ENCODE measurements around the gene SLC2A4RG. TPM values are rescaled to one million over a fixed set of nuclear protein-coding genes. Genes with fewer than 3 reads are reported as not detected.

Gene SLC2A4RG
- total and polyA plus RNA-seq, 2 donors (not counting 3 experiments of a cell fraction or from before 2014, with no cell fraction given) = 41.7 to 69.4 TPM

DNA sequence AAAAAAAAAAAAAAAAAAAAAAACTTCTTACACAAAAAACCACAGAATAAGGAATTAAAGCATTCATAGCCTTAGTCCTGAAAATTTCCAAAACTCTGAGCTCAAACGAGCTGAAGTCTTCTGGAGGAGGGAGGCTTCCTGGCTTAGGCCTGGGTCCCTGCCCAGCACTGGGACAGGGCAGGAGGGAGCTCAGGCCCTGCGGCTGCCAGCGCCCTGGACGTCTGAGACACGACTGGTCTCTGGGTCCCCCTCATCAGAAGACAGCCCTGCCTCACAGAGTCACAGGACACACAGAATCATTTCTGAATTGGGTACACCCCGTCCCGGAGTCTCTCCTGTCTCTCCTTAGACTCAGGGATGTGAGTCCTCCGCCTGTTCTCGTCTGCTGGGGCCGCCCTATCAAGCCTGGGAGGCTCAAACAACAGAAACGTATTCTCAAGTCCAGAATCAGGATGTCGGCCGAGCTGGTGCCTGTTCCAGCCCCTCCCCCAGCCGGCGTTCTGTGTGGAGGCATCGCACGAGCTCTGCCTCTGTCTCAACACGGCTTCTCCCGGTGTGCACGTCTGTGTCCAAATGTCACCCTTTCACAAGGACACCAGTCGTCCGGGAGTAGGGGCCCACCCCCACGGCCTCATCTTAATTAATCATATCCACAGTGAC is 52.1 kb downstream of the SLC2A4RG start:
- dilution Hi-C loops (cut with MboI; ENCODE audit: extremely low pct_ligation_motif_present, low sequenced_read_pairs) = no loop called here
- ChIA-PET CTCF (interaction anchor here (0.7 to 1.5 kb wide), 5 partner anchors 9 to 210 kb away, joined by 3 to 7 read pairs (median 3); no protein-coding TSS in a partner anchor), POLR2A (no interaction called here)
- FAIRE-seq (no peak), DNase-seq (ENCODE audit: low read depth, low spot score) (no peak)
- Histone ChIP-seq H3K4me3 (replicated peaks in 1 of 3; ENCODE audit: insufficient read depth in 1 of 3, low read depth in 1 of 3, low read length in 3 of 3) (no peak overlapping the region), H3K4me1 (ENCODE audit: control insufficient read depth, extremely low read depth, insufficient read depth, low read length) (no peaks in the 10 kb centered on the region), H3K4me2 (ENCODE audit: insufficient read depth, low read length) (no peak overlapping the region), H3K9me3 (replicated peaks; ENCODE audit: control insufficient read depth, insufficient read depth, low read length) (no peaks in the 10 kb centered on the region), H3K9me1 (replicated peaks; ENCODE audit: control insufficient read depth, extremely low read depth, insufficient read depth, low read length) (no peaks in the 10 kb centered on the region), H3K9ac (replicated peaks; ENCODE audit: extremely low read depth, insufficient read depth, low read length) (no peak overlapping the region), H3K79me2 (ENCODE audit: control insufficient read depth, insufficient read depth, low read length) (no peaks in the 10 kb centered on the region), H2AFZ (ENCODE audit: low read depth, low read length) (peak overlapping the region; percentile 7), H3K27me3 (ENCODE audit: control insufficient read depth in 2 of 2, insufficient read depth in 2 of 2, low read length in 2 of 2) (no peaks in the 10 kb centered on the region), H3K36me3 (ENCODE audit: control insufficient read depth in 2 of 2, extremely low read depth in 1 of 2, insufficient read depth in 2 of 2, low read length in 2 of 2) (no peaks in the 10 kb centered on the region), H3K27ac (ENCODE audit: insufficient read depth, low read depth, low read length) (no peak overlapping the region), H4K20me1 (replicated peaks; ENCODE audit: control insufficient read depth, extremely low read depth, insufficient read depth, low read length) (no peaks in the 10 kb centered on the region)
- intact Hi-C loops (cut with micrococcal nuclease) = no loop called here
- BruUV-seq (replicated peaks) = no TSS peak
- TF ChIP-seq EZH2 (IDR thresholded peaks at IDR 0.05; ENCODE audit: borderline replicate concordance, low read depth, low read length, severe bottlenecking) = no peak
- no peak for TF ChIP-seq POLR2A (IDR thresholded peaks at IDR 0.05; ENCODE audit: low read depth, low read length)
- no peak for TF ChIP-seq JUN (IDR thresholded peaks at IDR 0.05; ENCODE audit: borderline replicate concordance, insufficient read depth, insufficient read length, low read depth)
- no peak for TF ChIP-seq FOS (IDR thresholded peaks at IDR 0.05; ENCODE audit: borderline replicate concordance, insufficient read depth, low read length)
- no peak for TF ChIP-seq POLR2AphosphoS5 (IDR thresholded peaks at IDR 0.05; ENCODE audit: insufficient read depth, low read depth, low read length)
- TF ChIP-seq GATA2 (IDR thresholded peaks at IDR 0.05; ENCODE audit: insufficient read depth, insufficient read length, low read depth, low read length) = no peak
- TF ChIP-seq MAX (IDR thresholded peaks at IDR 0.05; ENCODE audit: insufficient read depth, insufficient read length) = no peak

DNA sequence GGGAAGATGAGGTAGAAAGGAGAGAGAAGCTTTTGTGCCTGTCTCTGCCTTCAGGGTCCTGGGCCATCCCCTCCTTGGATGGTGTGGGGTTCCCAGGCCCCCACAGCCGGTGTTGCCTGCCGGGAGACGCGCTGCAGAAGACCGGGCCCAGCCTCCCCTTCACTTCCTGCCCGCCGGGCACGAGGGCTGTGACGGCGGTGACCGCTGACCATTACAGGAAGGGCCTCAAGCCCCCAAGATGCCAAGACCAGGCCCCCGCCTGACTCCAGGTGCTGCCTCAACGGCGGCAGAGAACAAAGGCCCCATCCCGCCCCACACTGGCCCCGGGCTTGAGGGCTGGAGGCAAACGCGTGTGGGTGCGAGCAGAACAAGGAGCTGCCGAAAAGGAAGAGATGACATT is 53.3 kb downstream of the SLC2A4RG start:
- BruUV-seq (replicated peaks) = no TSS peak
- H3K9me1 ChIP-seq (replicated peaks; ENCODE audit: control insufficient read depth, extremely low read depth, insufficient read depth, low read length) = no peaks in the 10 kb centered on the region
- no peaks in the 10 kb centered on the region for H3K4me1 ChIP-seq (ENCODE audit: control insufficient read depth, extremely low read depth, insufficient read depth, low read length)
- no peaks in the 10 kb centered on the region for H3K79me2 ChIP-seq (ENCODE audit: control insufficient read depth, insufficient read depth, low read length)
- CTCF ChIA-PET = interaction anchor here (1.5 kb wide), 1 partner anchor 8 kb away, joined by 3 read pairs; no protein-coding TSS in a partner anchor
- FAIRE-seq (no peak), DNase-seq (ENCODE audit: low read depth, low spot score) (no peak)
- H3K9me3 ChIP-seq (replicated peaks; ENCODE audit: control insufficient read depth, insufficient read depth, low read length) = no peaks in the 10 kb centered on the region
- no peaks in the 10 kb centered on the region for H3K27me3 ChIP-seq (ENCODE audit: control insufficient read depth in 2 of 2, insufficient read depth in 2 of 2, low read length in 2 of 2)
- no peaks in the 10 kb centered on the region for H4K20me1 ChIP-seq (replicated peaks; ENCODE audit: control insufficient read depth, extremely low read depth, insufficient read depth, low read length)
- dilution Hi-C loops (cut with MboI; ENCODE audit: extremely low pct_ligation_motif_present, low sequenced_read_pairs) (no loop called here), intact Hi-C loops (cut with micrococcal nuclease) (no loop called here)
- no peaks in the 10 kb centered on the region for H3K36me3 ChIP-seq (ENCODE audit: control insufficient read depth in 2 of 2, extremely low read depth in 1 of 2, insufficient read depth in 2 of 2, low read length in 2 of 2)
- no peak overlapping the region for H3K27ac ChIP-seq (ENCODE audit: insufficient read depth, low read depth, low read length)
- no peak overlapping the region for H3K4me3 ChIP-seq (replicated peaks in 1 of 3; ENCODE audit: insufficient read depth in 1 of 3, low read depth in 1 of 3, low read length in 3 of 3)
- TF ChIP-seq FOS (IDR thresholded peaks at IDR 0.05; ENCODE audit: borderline replicate concordance, insufficient read depth, low read length) (no peak), POLR2A (IDR thresholded peaks at IDR 0.05; ENCODE audit: low read depth, low read length) (no peak), MYC (IDR thresholded peaks at IDR 0.05; ENCODE audit: low read depth, low read length) (no peak), MAX (IDR thresholded peaks at IDR 0.05; ENCODE audit: insufficient read depth, insufficient read length) (no peak), EZH2 (IDR thresholded peaks at IDR 0.05; ENCODE audit: borderline replicate concordance, low read depth, low read length, severe bottlenecking) (no peak), GATA2 (IDR thresholded peaks at IDR 0.05; ENCODE audit: insufficient read depth, insufficient read length, low read depth, low read length) (no peak), CTCF (IDR thresholded peaks at IDR 0.05; ENCODE audit: extremely low read depth in 1 of 2, insufficient read depth in 1 of 2, low read depth in 1 of 2, low read length in 2 of 2) (no peak), POLR2AphosphoS5 (IDR thresholded peaks at IDR 0.05; ENCODE audit: insufficient read depth, low read depth, low read length) (no peak)
- H3K4me2 ChIP-seq (ENCODE audit: insufficient read depth, low read length) = no peak overlapping the region
- POLR2A ChIA-PET = no interaction called here
- no peak overlapping the region for H2AFZ ChIP-seq (ENCODE audit: low read depth, low read length)
- H3K9ac ChIP-seq (replicated peaks; ENCODE audit: extremely low read depth, insufficient read depth, low read length) = no peak overlapping the region
